ENCODE results near the gene SNN. TPM values are rescaled to one million over a fixed set of nuclear protein-coding genes. Genes with fewer than 3 reads are reported as not detected.

Gene SNN
- total and polyA plus RNA-seq, 4 donors = 9.4 to 29.0 (median 18.9) TPM

DNA sequence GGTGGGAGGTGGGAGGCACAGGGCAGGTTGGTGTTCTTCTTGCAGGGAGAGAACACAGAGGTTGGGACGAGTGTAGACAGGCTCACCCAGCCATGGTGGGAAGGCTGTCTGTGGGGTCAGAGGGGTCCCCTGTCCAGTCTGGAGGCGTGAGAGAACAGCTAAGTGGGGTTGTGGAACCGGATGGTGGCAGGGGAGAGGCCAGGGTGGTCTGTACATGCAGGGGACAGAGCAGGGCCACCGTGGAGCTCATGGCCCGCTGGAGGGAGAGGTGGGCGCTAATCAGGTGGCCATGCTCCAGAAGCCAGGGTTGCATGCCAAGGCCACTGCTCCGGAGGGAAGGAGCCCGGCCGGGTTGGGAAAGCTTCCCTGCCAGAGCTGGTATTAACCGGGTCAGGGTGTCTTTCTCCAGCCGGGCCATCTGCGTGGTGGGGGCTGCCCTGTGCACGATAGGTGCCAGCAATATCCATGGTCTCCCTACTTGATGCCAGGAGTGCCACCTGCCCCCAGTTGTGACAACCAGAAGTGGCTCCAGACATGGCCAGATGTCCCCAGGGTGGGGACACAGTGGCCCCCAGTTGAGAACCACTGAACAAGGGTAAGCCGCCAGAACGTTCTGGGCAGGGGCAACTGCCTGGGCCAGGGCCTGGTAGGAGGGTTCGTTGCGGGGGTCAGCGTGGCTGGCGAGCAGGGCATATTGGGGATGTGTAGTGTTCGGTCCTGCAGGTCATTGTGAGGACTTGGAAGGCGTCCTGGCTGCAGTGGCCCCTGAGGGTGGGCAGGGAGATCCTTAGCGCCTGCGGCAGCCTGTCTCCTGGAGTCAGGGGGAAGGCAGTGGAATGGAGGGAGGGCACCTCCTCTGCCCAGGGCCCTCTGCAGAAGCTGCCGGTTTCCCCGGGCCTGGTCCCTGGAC lies 5.1 kb downstream of the SNN start:
- peaks cover 2 to 28% (median 15%) of the 10 kb centered on the region in 4 donors for H3K36me3 ChIP-seq (ENCODE audit: control insufficient read depth in 4 of 4, insufficient read depth in 4 of 4, low read length in 4 of 4)
- H3K9ac ChIP-seq (ENCODE audit: insufficient read depth in 1 of 2, low read length in 2 of 2) = no peak overlapping the region
- 67 to 73% methylated on average over 25 of the region's 25 CpGs for WGBS, 2 donors
- no peak overlapping the region for H3K4me3 ChIP-seq
- DNase-seq (no peak), ATAC-seq (ENCODE audit: insufficient read depth, low FRiP score) (no peak)
- H3K9me3 ChIP-seq (ENCODE audit: control insufficient read depth in 4 of 4, insufficient read depth in 3 of 4, low read length in 3 of 4) = no peaks in the 10 kb centered on the region
- H3K27me3 ChIP-seq (ENCODE audit: control insufficient read depth in 3 of 3, insufficient read depth in 3 of 3, low read length in 2 of 3) = no peaks in the 10 kb centered on the region
- TF ChIP-seq, protein P1, sequence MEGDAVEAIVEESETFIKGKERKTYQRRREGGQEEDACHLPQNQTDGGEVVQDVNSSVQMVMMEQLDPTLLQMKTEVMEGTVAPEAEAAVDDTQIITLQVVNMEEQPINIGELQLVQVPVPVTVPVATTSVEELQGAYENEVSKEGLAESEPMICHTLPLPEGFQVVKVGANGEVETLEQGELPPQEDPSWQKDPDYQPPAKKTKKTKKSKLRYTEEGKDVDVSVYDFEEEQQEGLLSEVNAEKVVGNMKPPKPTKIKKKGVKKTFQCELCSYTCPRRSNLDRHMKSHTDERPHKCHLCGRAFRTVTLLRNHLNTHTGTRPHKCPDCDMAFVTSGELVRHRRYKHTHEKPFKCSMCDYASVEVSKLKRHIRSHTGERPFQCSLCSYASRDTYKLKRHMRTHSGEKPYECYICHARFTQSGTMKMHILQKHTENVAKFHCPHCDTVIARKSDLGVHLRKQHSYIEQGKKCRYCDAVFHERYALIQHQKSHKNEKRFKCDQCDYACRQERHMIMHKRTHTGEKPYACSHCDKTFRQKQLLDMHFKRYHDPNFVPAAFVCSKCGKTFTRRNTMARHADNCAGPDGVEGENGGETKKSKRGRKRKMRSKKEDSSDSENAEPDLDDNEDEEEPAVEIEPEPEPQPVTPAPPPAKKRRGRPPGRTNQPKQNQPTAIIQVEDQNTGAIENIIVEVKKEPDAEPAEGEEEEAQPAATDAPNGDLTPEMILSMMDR (IDR thresholded peaks at IDR 0.05; ENCODE audit: control extremely low read depth, extremely low read depth) = no peak
- H3K27ac ChIP-seq (ENCODE audit: low read depth in 1 of 2, low read length in 1 of 2) = peak overlapping the region in 1 of 2 donors; percentile 37
- peaks cover 0 to 50% (median 24%) of the 10 kb centered on the region in 5 donors for H3K4me1 ChIP-seq (ENCODE audit: control insufficient read depth in 5 of 5, insufficient read depth in 5 of 5, low read length in 5 of 5)

DNA sequence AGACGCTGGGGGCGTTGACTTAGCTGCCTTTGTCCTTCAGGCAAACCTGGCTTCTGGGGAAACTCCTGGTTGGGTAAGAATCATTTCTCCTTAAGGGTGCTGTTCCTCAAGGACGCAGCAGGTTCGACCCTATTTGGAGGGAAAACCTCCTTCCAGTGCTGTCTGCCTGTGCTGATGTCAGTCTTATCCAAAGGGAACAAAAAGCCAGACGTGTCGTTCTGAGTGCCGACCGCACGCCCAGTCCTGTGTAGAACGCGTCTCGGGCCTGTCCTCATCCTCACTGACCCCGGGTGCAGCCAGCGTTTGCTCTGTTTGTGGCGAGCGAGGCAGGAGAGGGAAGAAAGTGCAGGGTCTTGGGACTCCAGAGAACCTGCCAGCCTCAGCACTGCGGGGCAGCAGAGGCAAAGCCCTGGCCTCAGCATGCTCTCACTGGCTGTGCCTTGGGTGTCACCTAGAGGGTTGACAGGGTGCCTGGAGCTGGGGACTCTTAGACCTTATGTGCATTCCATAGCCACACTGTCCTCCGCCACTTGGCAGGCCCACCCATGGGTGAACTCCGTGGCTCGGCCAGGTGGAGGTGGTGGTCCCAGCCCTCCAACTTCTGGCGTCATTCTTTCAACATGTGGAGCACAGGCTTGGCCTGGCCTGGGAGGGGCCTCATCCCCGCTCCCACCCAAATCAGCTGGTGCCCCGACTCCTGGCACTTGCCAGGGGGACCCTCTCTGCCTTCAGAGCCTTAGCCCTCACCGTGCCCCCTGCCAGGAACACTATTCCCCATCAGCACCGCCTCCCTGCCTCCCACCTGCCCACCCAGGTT lies 6.0 kb downstream of the SNN start:
- H3K27ac ChIP-seq (ENCODE audit: low read depth in 1 of 2, low read length in 1 of 2) = no peak overlapping the region
- no peaks in the 10 kb centered on the region for H3K9me3 ChIP-seq (ENCODE audit: control insufficient read depth in 4 of 4, insufficient read depth in 3 of 4, low read length in 3 of 4)
- TF ChIP-seq, protein P1 (IDR thresholded peaks at IDR 0.05; ENCODE audit: control extremely low read depth, extremely low read depth) = no peak
- H3K9ac ChIP-seq (ENCODE audit: insufficient read depth in 1 of 2, low read length in 2 of 2) = no peak overlapping the region
- H3K36me3 ChIP-seq (ENCODE audit: control insufficient read depth in 4 of 4, insufficient read depth in 4 of 4, low read length in 4 of 4) = peaks cover 6 to 33% (median 18%) of the 10 kb centered on the region in 4 donors
- H3K27me3 ChIP-seq (ENCODE audit: control insufficient read depth in 3 of 3, insufficient read depth in 3 of 3, low read length in 2 of 3) = no peaks in the 10 kb centered on the region
- no peak for DNase-seq
- no peak overlapping the region for H3K4me3 ChIP-seq
- no peak for ATAC-seq (ENCODE audit: insufficient read depth, low FRiP score)
- peaks cover 0 to 47% (median 24%) of the 10 kb centered on the region in 5 donors for H3K4me1 ChIP-seq (ENCODE audit: control insufficient read depth in 5 of 5, insufficient read depth in 5 of 5, low read length in 5 of 5)
- 87 to 91% methylated on average over 25 of the region's 25 CpGs for WGBS, 2 donors

DNA sequence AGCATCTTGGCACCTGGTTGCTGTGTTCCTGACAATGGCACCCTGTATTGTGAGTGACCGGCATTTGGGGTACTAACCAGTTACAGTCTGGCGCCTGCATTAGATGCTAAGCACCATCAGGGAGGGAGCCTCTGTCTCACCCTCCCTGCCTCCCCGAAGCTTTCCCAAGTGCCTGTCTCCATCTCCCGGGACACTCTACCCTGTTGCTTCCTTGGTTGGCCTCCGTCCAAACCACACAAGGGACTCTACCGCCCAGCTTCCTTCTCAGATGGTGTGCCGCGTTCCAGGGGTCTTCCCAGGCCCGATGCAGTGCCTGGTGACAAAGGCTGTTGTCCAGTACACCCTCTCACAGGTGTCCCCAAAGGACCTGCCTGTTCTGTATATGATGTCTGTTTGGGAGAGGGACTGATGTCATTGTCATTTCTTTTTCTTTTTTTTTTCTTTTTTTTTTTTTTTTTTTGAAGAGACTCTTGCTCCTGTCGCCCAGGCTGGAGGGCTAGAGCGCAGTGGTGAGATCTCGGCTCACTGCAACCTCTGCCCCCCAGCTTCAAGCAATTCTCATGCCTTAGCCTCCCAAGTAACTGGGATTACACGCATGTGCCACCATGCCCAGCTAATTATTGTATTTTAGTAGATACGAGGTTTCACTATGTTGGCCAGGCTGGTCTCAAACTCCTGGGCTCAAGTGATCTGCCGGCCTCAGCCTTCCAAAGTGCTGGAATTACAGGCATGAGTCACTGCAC lies 6.7 kb downstream of the SNN start:
- no peak overlapping the region for H3K4me3 ChIP-seq
- H3K4me1 ChIP-seq (ENCODE audit: control insufficient read depth in 5 of 5, insufficient read depth in 5 of 5, low read length in 5 of 5) = peaks cover 0 to 44% (median 16%) of the 10 kb centered on the region in 5 donors
- peak; percentile 60 to 75 (median 66) for DNase-seq
- H3K27ac ChIP-seq (ENCODE audit: low read depth in 1 of 2, low read length in 1 of 2) = no peak overlapping the region
- WGBS, 2 donors = 31 to 33% methylated on average over 15 of the region's 15 CpGs
- H3K27me3 ChIP-seq (ENCODE audit: control insufficient read depth in 3 of 3, insufficient read depth in 3 of 3, low read length in 2 of 3) = no peaks in the 10 kb centered on the region
- peaks cover 7 to 40% (median 25%) of the 10 kb centered on the region in 4 donors for H3K36me3 ChIP-seq (ENCODE audit: control insufficient read depth in 4 of 4, insufficient read depth in 4 of 4, low read length in 4 of 4)
- H3K9ac ChIP-seq (ENCODE audit: insufficient read depth in 1 of 2, low read length in 2 of 2) = no peak overlapping the region
- H3K9me3 ChIP-seq (ENCODE audit: control insufficient read depth in 4 of 4, insufficient read depth in 3 of 4, low read length in 3 of 4) = no peaks in the 10 kb centered on the region
- TF ChIP-seq, protein P1 (IDR thresholded peaks at IDR 0.05; ENCODE audit: control extremely low read depth, extremely low read depth) = no peak
- no peak for ATAC-seq (ENCODE audit: insufficient read depth, low FRiP score)

Measured in lung (tissue), 12 donors.